HG03097 (cell line): Measurements from ENCODE around the gene VPS4A.

Source experiments
- ATAC-seq: cut with Tn5 transposase; IDR thresholded peaks from one replicate; pipeline ENCODE4 v1.9.1; 2021; ENCODE audit not compliant: unreplicated experiment, low FRiP score

VPS4A gene

GRCh38 chr16:69363281-69363717, 52.1 kb downstream of the VPS4A start:
- ATAC-seq, result no peak

GRCh38 chr16:69364088-69364487, 52.9 kb downstream of the VPS4A start:
- ATAC-seq, result no peak

- ATAC-seq, result no peak
Measured at GRCh38 chr16:69365901-69366300, 54.8 kb downstream of the VPS4A start.

GRCh38 chr16:69366431-69366830, 55.3 kb downstream of the VPS4A start:
- no peak for ATAC-seq

- no peak for ATAC-seq
Measured at GRCh38 chr16:69367980-69368379, 56.8 kb downstream of the VPS4A start.

GRCh38 chr16:69368866-69369265, 57.7 kb downstream of the VPS4A start:
- no peak for ATAC-seq

DNA sequence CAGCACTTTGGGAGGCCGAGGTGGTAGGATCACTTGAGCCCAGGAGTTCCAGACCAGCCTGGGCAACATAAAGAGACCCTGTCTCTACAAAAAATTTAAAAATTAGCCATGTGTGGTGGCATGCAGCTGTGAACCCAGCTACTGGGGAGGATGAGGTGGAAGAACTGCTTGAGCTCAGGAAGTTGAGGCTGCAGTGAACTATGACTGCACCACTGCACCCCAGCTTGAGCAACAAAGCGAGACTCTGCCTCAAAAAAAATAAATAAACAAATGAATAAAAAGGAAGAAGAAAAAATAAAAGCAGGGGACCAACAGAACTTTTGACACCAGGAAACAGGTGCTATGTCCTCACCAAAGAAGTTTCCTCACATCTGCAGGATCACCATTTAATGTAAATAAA, 60.4 kb downstream of the VPS4A start:
- no peak for ATAC-seq

DNA sequence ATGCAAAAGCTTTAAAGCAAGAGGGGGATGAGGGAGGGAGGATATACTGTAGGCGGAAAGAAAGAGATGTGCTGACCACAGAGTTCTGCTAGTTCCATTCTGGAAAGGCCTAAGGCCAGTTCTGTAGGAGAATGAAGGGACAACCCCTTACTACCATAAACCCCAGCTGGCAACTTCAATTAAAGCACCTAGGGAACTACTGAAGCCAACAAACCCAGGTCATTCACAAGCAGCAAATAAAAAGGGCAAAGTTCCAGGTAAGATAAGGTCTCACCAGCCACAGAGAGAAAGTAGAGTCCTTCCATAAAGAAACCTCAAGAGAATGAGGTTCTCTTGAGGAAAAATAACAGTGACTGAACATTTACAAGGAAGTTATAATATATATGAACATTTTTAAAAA, 61.9 kb downstream of the VPS4A start:
- no peak for ATAC-seq
